K562 (cell line): ENCODE data around the gene FBRS. TPM values are rescaled to one million over a fixed set of nuclear protein-coding genes. Genes with fewer than 3 reads are reported as not detected.

Experiments
- ATF4 ChIP-seq: fragments of 450-650 bp; formaldehyde crosslinking; IDR thresholded peaks from 2 replicates; pipeline ENCODE4 v1.4.0; 2022; ENCODE audit warnings: mild to moderate bottlenecking, moderate library complexity
- CBX8 ChIP-seq: fragments of 200-600 bp; sonication (generic); IDR thresholded peaks from 2 replicates; pipeline ENCODE4 v1.6.1; 2012; ENCODE audit warnings: borderline replicate concordance, mixed run types, low read depth, mild to moderate bottlenecking, moderate library complexity, mixed read lengths, low read length, control low read depth, inconsistent platforms; ENCODE audit not compliant: poor library complexity, severe bottlenecking; ENCODE audit errors: extremely low read depth
- CHD1 ChIP-seq: fragments of 200-600 bp; sonication (generic); IDR thresholded peaks from one replicate; pipeline ENCODE4 v1.6.1; 2012; ENCODE audit warnings: mild to moderate bottlenecking, moderate library complexity, low read length, inconsistent platforms
- CUX1 ChIP-seq: fragments of 200-800 bp; sonication (Bioruptor generic); IDR thresholded peaks from 2 replicates; pipeline ENCODE4 v1.6.1; 2016; ENCODE audit warnings: missing genetic modification characterization, missing compliant biosample characterization
- EGR1 ChIP-seq: fragments of 450-650 bp; conservative IDR thresholded peaks from 2 replicates; pipeline ENCODE4 v1.6.1; 2017; ENCODE audit warnings: mild to moderate bottlenecking
- ELF2 ChIP-seq: fragments of 250-450 bp; sonication (Bioruptor Pico); IDR thresholded peaks from 2 replicates; pipeline ENCODE4 v1.5.0; 2021; ENCODE audit warnings: mild to moderate bottlenecking
- FOXJ3 ChIP-seq: sonication (generic); formaldehyde crosslinking; IDR thresholded peaks from 2 replicates; pipeline ENCODE4 v1.4.0; 2020; ENCODE audit warnings: mild to moderate bottlenecking, missing genetic modification reagents
- GATAD2A ChIP-seq: fragments of 450-650 bp; IDR thresholded peaks from 2 replicates; pipeline ENCODE4 v1.6.1; 2017
- GTF2A2 ChIP-seq: IDR thresholded peaks from 2 replicates; pipeline ENCODE4 v1.6.1; 2016; ENCODE audit warnings: mild to moderate bottlenecking, missing genetic modification characterization, missing compliant biosample characterization
- JUN ChIP-seq, 2 experiments: sonication (generic) in 1 of 2; formaldehyde crosslinking in 1 of 2; IDR thresholded peaks; 2 replicates each; pipeline versions ENCODE4 v1.6.1 to v1.8.0; 2012 to 2022; ENCODE audit warnings: borderline replicate concordance in 2 of 2, mild to moderate bottlenecking in 2 of 2, improper control_type of control experiment in 1 of 2, low read depth in 1 of 2, low read length in 1 of 2, missing genetic modification reagents in 1 of 2
- RFX5 ChIP-seq: IDR thresholded peaks from 2 replicates; pipeline ENCODE4 v1.6.1; 2011; ENCODE audit warnings: low read depth, mild to moderate bottlenecking, improper control_type of control experiment, low read length
- SAFB ChIP-seq: fragments of 200-400 bp; formaldehyde crosslinking; IDR thresholded peaks from 2 replicates; pipeline ENCODE4 v1.6.1; 2017; ENCODE audit warnings: low read depth, low read length, borderline replicate concordance
- SETDB1 ChIP-seq: IDR thresholded peaks from one replicate; pipeline ENCODE4 v1.6.1; 2012; ENCODE audit warnings: low read length, control low read depth, inconsistent platforms
- ZBTB33 ChIP-seq: sonication (generic); formaldehyde crosslinking; IDR thresholded peaks from 2 replicates; pipeline ENCODE4 v1.8.1; 2023; ENCODE audit warnings: mild to moderate bottlenecking, missing genetic modification reagents
- ZBTB49 ChIP-seq: sonication (generic); formaldehyde crosslinking; IDR thresholded peaks from 2 replicates; pipeline ENCODE4 v1.8.0; 2022; ENCODE audit warnings: missing genetic modification reagents, mild to moderate bottlenecking, borderline replicate concordance
- polyA plus RNA-seq, 8 experiments: library from polyadenylated mRNA; depleted of rRNA in 4 of 8; stranded (reverse) in 5 of 8; unstranded in 3 of 8; fragments of >200 nt; fragmentation: Nextera tagmentation in 2 of 8; fragmentation: Illumina TruSeq in 1 of 8; extraction: Ambion mirVana in 2 of 8; extraction: Trizol in 1 of 8; gene quantifications; 2 replicates each; pipeline versions ENCODE4 v1.2.1 to v1.2.3, GENCODE V29; 2011 to 2014; ENCODE audit warnings: inconsistent platforms in 1 of 8, missing spikeins in 1 of 8
- total RNA-seq, 7 experiments: library from RNA; depleted of rRNA in 6 of 7; stranded (reverse); fragments of >200 nt in 6 of 7; fragmentation: Illumina TruSeq in 2 of 7; extraction: Trizol in 2 of 7; gene quantifications; 2 replicates each; pipeline versions ENCODE4 v1.2.1 to v1.2.3, GENCODE V29; 2011 to 2021; ENCODE audit warnings: low replicate concordance in 1 of 7

The FBRS gene
- total and polyA plus RNA-seq, 9 of the 15 experiments (the other 6 are each of a cell fraction or from before 2014, with no cell fraction given): 0.32 to 59.5 (median 13.1) TPM

GRCh38 chr16:30698816-30699614, 40.8 kb downstream of the FBRS start, which contains the start of gene SRCAP (continued):
- TF ChIP-seq CUX1 (CRISPR knock-in tag): no peak
- no peak for TF ChIP-seq GTF2A2 (tag)
- TF ChIP-seq GATAD2A: 0 out of 2 replicates have a peak, but pooled peaks have one; percentile 51
- no peak for TF ChIP-seq ATF4 (CRISPR knock-in tag)
- no peak; the same call in 1 of the 2 replicates for TF ChIP-seq JUN (IDR thresholded peaks at IDR 0.05; ENCODE audit: borderline replicate concordance, low read depth, low read length)
- 0 out of 2 replicates have a peak, but pooled peaks have one; percentile 19 for TF ChIP-seq JUN (CRISPR knock-in tag; IDR thresholded peaks at IDR 0.05; ENCODE audit: borderline replicate concordance)
- TF ChIP-seq CBX8: no peak
- TF ChIP-seq EGR1: peak; percentile 54
- 0 out of 2 replicates have a peak, but pooled peaks have one; percentile 40 for TF ChIP-seq RFX5
- peak; percentile 30; the same call in 1 of the 2 replicates for TF ChIP-seq SAFB
- no peak for TF ChIP-seq SETDB1
- no peak for TF ChIP-seq CHD1
- TF ChIP-seq ELF2 (CRISPR knock-in tag): peak; percentile 46; the same call in 1 of the 2 replicates
- TF ChIP-seq FOXJ3: no peak
- peak; percentile 47; the same call in 1 of the 2 replicates for TF ChIP-seq ZBTB33 (CRISPR knock-in tag)
- TF ChIP-seq ZBTB49 (CRISPR knock-in tag): no peak
